Thyroid gland (tissue), 4 donors: ENCODE results near the gene TRAPPC2.

Experiments
- POLR2A ChIP-seq, 2 donors: fragments of 450-650 bp; IDR thresholded peaks; one replicate each; pipeline ENCODE4 v1.6.1; 2017; ENCODE audit warnings: antibody characterized with exemption in 2 of 2, mild to moderate bottlenecking in 2 of 2, moderate library complexity in 1 of 2
- TF ChIP-seq, protein P1 (sequence below), 6 experiments: fragments of 200-600 bp in 3 of 6; fragments of 450-650 bp in 3 of 6; sonication (generic) in 3 of 6; IDR thresholded peaks; one replicate each; pipeline ENCODE4 v1.5.1; 2016 to 2019; ENCODE audit warnings: antibody characterized with exemption in 6 of 6, mild to moderate bottlenecking in 2 of 6, inconsistent platforms in 1 of 6, moderate library complexity in 1 of 6

DNA sequence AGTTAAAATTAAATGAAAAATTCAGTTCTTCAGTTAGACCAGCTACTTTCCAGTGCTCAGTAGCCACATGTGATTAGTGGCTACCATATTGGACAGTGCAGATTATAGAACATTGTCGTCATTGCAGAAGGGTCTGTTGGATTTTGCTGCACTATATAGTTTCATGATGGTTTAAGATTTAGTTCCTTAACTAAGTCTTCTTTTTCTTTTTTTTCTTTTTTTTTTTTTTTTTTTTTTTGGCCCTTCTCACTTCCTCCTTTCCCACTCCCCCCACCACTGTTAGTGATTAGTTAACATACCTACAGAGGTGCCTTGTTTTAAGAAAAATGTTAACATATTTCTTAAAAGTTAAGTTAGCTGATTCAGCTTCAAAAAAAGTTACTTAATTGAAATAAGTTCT is 36.4 kb downstream of the TRAPPC2 start:
- TF ChIP-seq, protein P1, sequence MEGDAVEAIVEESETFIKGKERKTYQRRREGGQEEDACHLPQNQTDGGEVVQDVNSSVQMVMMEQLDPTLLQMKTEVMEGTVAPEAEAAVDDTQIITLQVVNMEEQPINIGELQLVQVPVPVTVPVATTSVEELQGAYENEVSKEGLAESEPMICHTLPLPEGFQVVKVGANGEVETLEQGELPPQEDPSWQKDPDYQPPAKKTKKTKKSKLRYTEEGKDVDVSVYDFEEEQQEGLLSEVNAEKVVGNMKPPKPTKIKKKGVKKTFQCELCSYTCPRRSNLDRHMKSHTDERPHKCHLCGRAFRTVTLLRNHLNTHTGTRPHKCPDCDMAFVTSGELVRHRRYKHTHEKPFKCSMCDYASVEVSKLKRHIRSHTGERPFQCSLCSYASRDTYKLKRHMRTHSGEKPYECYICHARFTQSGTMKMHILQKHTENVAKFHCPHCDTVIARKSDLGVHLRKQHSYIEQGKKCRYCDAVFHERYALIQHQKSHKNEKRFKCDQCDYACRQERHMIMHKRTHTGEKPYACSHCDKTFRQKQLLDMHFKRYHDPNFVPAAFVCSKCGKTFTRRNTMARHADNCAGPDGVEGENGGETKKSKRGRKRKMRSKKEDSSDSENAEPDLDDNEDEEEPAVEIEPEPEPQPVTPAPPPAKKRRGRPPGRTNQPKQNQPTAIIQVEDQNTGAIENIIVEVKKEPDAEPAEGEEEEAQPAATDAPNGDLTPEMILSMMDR (IDR thresholded peaks at IDR 0.05) = no peak
- TF ChIP-seq POLR2A (IDR thresholded peaks at IDR 0.05) = no peak
